GM21515 (cell line): ENCODE results near the gene TANC1.
"Not testable (repeated sequence)": the region's sequence is repeated elsewhere in the genome, so short reads cannot be mapped to it uniquely, and the experiment has no call there.

Source experiments
- ATAC-seq: cut with Tn5 transposase; IDR thresholded peaks from one replicate; pipeline ENCODE4 v1.9.1; 2021; ENCODE audit not compliant: unreplicated experiment

Gene TANC1

GRCh38 chr2:159022019-159022418 is 53.6 kb downstream of the TANC1 start:
- ATAC-seq, result no peak

GRCh38 chr2:159026170-159026569 is 57.7 kb downstream of the TANC1 start:
- ATAC-seq, result no peak

GRCh38 chr2:159028776-159029175 is 60.3 kb downstream of the TANC1 start:
- no peak for ATAC-seq

- ATAC-seq, result no peak
Observed at GRCh38 chr2:159029936-159030335, 61.5 kb downstream of the TANC1 start.

- ATAC-seq, result no peak
Observed at GRCh38 chr2:159030674-159031380, 62.4 kb downstream of the TANC1 start.

GRCh38 chr2:159032146-159032545 is 63.7 kb downstream of the TANC1 start:
- ATAC-seq, result no peak

- ATAC-seq, result no peak
Observed at GRCh38 chr2:159032580-159032979, 64.1 kb downstream of the TANC1 start.

GRCh38 chr2:159034713-159035112 is 66.3 kb downstream of the TANC1 start:
- no peak for ATAC-seq

GRCh38 chr2:159035790-159036411 is 67.5 kb downstream of the TANC1 start:
- ATAC-seq, result no peak

GRCh38 chr2:159036461-159036860 is 68.0 kb downstream of the TANC1 start:
- not testable (repeated sequence) for ATAC-seq

GRCh38 chr2:159041328-159041727 is 72.9 kb downstream of the TANC1 start:
- ATAC-seq, result not testable (repeated sequence)

GRCh38 chr2:159042115-159042850 is 73.8 kb downstream of the TANC1 start:
- no peak for ATAC-seq

GRCh38 chr2:159043710-159044109 is 75.3 kb downstream of the TANC1 start:
- ATAC-seq, result no peak

GRCh38 chr2:159044804-159045286 is 76.4 kb downstream of the TANC1 start:
- ATAC-seq, result no peak

- ATAC-seq, result no peak
Observed at GRCh38 chr2:159045545-159046454, 77.4 kb downstream of the TANC1 start.

- no peak for ATAC-seq
Observed at GRCh38 chr2:159046966-159047365, 78.5 kb downstream of the TANC1 start.

GRCh38 chr2:159050426-159050825 is 82.0 kb downstream of the TANC1 start:
- no peak for ATAC-seq

- ATAC-seq, result no peak
Observed at GRCh38 chr2:159051133-159051532, 82.7 kb downstream of the TANC1 start.

- ATAC-seq, result no peak
Observed at GRCh38 chr2:159051661-159052060, 83.2 kb downstream of the TANC1 start.

GRCh38 chr2:159052157-159052601 is 83.7 kb downstream of the TANC1 start:
- no peak for ATAC-seq
